ENCODE data around the gene SPACA9. TPM values are rescaled to one million over a fixed set of nuclear protein-coding genes. Genes with fewer than 3 reads are reported as not detected.

SPACA9 gene
- total and polyA plus RNA-seq, 10 of the 15 experiments (the other 5 are each of a cell fraction or from before 2014, with no cell fraction given): 0.68 to 2.9 (median 1.0) TPM

GRCh38 chr9:132864277-132864676 is 14.4 kb upstream of the SPACA9 start (continued):
- TF ChIP-seq POLR2AphosphoS5 (IDR thresholded peaks at IDR 0.05; ENCODE audit: low read length) (no peak), MYB (IDR thresholded peaks at IDR 0.05; ENCODE audit: borderline replicate concordance, low read depth, low read length) (no peak), PKNOX1 (IDR thresholded peaks at IDR 0.05) (no peak), NFXL1 (IDR thresholded peaks at IDR 0.05; ENCODE audit: borderline replicate concordance) (no peak)

- no peak overlapping the region for H3K4me2 ChIP-seq (ENCODE audit: control insufficient read depth, insufficient read depth)
- no peak for FAIRE-seq
- no peaks in the 10 kb centered on the region for H3K79me2 ChIP-seq (ENCODE audit: control insufficient read depth, insufficient read depth, low read length)
- no peak for TF ChIP-seq ELK1 (IDR thresholded peaks at IDR 0.05; ENCODE audit: low read depth, low read length)
- no TSS peak for BruUV-seq (replicated peaks)
- H4K20me1 ChIP-seq (ENCODE audit: control insufficient read depth, insufficient read depth): no peaks in the 10 kb centered on the region
- intact Hi-C loops (cut with micrococcal nuclease; ENCODE audit: unreplicated experiment) (no loop called here), in situ Hi-C loops (cut with MboI) (no loop called here)
- no peak overlapping the region for H3K4me3 ChIP-seq
- no peaks in the 10 kb centered on the region for H3K9me3 ChIP-seq (replicated peaks; ENCODE audit: control insufficient read depth, insufficient read depth, low read length)
- POLR2A ChIA-PET: interaction anchor here (0.5 kb wide), 1 partner anchor 163 kb away, joined by 5 read pairs; no protein-coding TSS in a partner anchor
- SMC1A ChIA-PET (ENCODE audit: uncharacterized antibody, unreplicated experiment): no interaction called here
- no peak overlapping the region for H3K9ac ChIP-seq (ENCODE audit: control insufficient read depth, insufficient read depth, low read length)
- no peaks in the 10 kb centered on the region for H3K4me1 ChIP-seq (ENCODE audit: control insufficient read depth, insufficient read depth, low read length)
- CTCF ChIA-PET: no interaction called here
- no peak for ATAC-seq
- 33% methylated on average over 8 of the region's 8 CpGs for WGBS (ENCODE audit: insufficient coverage, insufficient replicate concordance, low lambda C conversion rate, missing lambda C conversion rate)
- no peaks in the 10 kb centered on the region for H3K27me3 ChIP-seq (replicated peaks in 1 of 2; ENCODE audit: control insufficient read depth in 2 of 2, insufficient read depth in 2 of 2, low read length in 1 of 2)
- H2AFZ ChIP-seq (ENCODE audit: control insufficient read depth, low read depth, low read length): no peak overlapping the region
- DNase-seq (ENCODE audit: low read depth, low spot score): no peak
- no peak overlapping the region for H3K27ac ChIP-seq (ENCODE audit: control insufficient read depth, insufficient read depth)
- RAD21 ChIA-PET (ENCODE audit: unreplicated experiment): no interaction called here
- H3K36me3 ChIP-seq (ENCODE audit: control insufficient read depth in 2 of 2, insufficient read depth in 2 of 2, low read length in 1 of 2): no peaks in the 10 kb centered on the region
Observed at GRCh38 chr9:132864691-132865090, 14.0 kb upstream of the SPACA9 start.

Data from GM12878 (cell line).